Adipose tissue (tissue), 3 donors: ENCODE results near the gene CTU1. TPM values are rescaled to one million over a fixed set of nuclear protein-coding genes. Genes with fewer than 3 reads are reported as not detected.

Experiments
- H3K27ac ChIP-seq: one replicate; pipeline ENCODE4 v1.5.1; 2013; ENCODE audit warnings: low read depth, low read length
- WGBS, 3 donors: extraction: QIAGEN DNeasy Blood & Tissue Kit; methylation state at CpG; one replicate each; pipeline ENCODE4 v1.1.7; 2013; 5-methylcytosine and 5-hydroxymethylcytosine counted together
- polyA plus RNA-seq, 3 donors: library from polyadenylated mRNA; stranded (reverse); fragments of 200-250 nt; gene quantifications; one replicate each; pipeline ENCODE4 v1.2.3, GENCODE V29; 2013
- donor health status: healthy with polysubstance abuse.
- donor health status: Bipolar disorder and iron deficiency.
- donor health status: healthy.

Gene CTU1
- polyA plus RNA-seq, 3 donors, result 1.2 to 4.9 (median 3.2) TPM

- H3K27ac ChIP-seq, result no peak overlapping the region
- WGBS, 3 donors, result 77 to 81% (median 81%) methylated on average over 22 of the region's 22 CpGs
These were observed 14.5 kb downstream of the CTU1 start for GRCh38 chr19:51093510-51094345.

GRCh38 chr19:51093101-51093500, 15.1 kb downstream of the CTU1 start:
- H3K27ac ChIP-seq, result no peak overlapping the region
- WGBS, 3 donors, result 60 to 86% (median 78%) methylated on average over 8 of the region's 8 CpGs

- no peak overlapping the region for H3K27ac ChIP-seq
- 61 to 67% (median 66%) methylated on average over 16 of the region's 16 CpGs for WGBS, 3 donors
These were observed 16.0 kb downstream of the CTU1 start for GRCh38 chr19:51091895-51092873.

GRCh38 chr19:51091126-51091525, 17.1 kb downstream of the CTU1 start:
- 79 to 86% (median 84%) methylated on average over 10 of the region's 10 CpGs for WGBS, 3 donors
- no peak overlapping the region for H3K27ac ChIP-seq

- 54 to 77% (median 64%) methylated on average over 8 of the region's 8 CpGs for WGBS, 3 donors
- no peak overlapping the region for H3K27ac ChIP-seq
These were observed 17.7 kb downstream of the CTU1 start for GRCh38 chr19:51090471-51090870.

- H3K27ac ChIP-seq, result no peak overlapping the region
- 73 to 88% (median 75%) methylated on average over 17 of the region's 17 CpGs for WGBS, 3 donors
These were observed 18.4 kb downstream of the CTU1 start for GRCh38 chr19:51089786-51090185.

GRCh38 chr19:51086153-51086850, 21.9 kb downstream of the CTU1 start:
- WGBS, 3 donors, result 49 to 85% (median 85%) methylated on average over 18 of the region's 18 CpGs
- H3K27ac ChIP-seq, result no peak overlapping the region

GRCh38 chr19:51084505-51084904, 23.7 kb downstream of the CTU1 start:
- 75 to 93% (median 82%) methylated on average over 7 of the region's 7 CpGs for WGBS, 3 donors
- H3K27ac ChIP-seq, result no peak overlapping the region

GRCh38 chr19:51083783-51084182, 24.4 kb downstream of the CTU1 start:
- 81 to 86% (median 82%) methylated on average over 14 of the region's 14 CpGs for WGBS, 3 donors
- H3K27ac ChIP-seq, result no peak overlapping the region

GRCh38 chr19:51083181-51083580, 25.0 kb downstream of the CTU1 start:
- no peak overlapping the region for H3K27ac ChIP-seq
- WGBS, 3 donors, result 31 to 67% (median 32%) methylated on average over 4 of the region's 4 CpGs

GRCh38 chr19:51082611-51083010, 25.6 kb downstream of the CTU1 start, which contains the start of gene KLK14:
Gene KLK14, minus strand, starts transcription at chr19:51082887. Its CDS starts 273 bp downstream, at chr19:51082614.
- H3K27ac ChIP-seq, result no peak within 1 kb of the TSS
- 18 to 55% (median 35%) methylated on average over 7 of the region's 7 CpGs for WGBS, 3 donors

GRCh38 chr19:51081476-51081875, 26.7 kb downstream of the CTU1 start:
- H3K27ac ChIP-seq, result no peak overlapping the region
- WGBS, 3 donors, result 86 to 93% (median 90%) methylated on average over 14 of the region's 14 CpGs

GRCh38 chr19:51079481-51080110, 28.6 kb downstream of the CTU1 start:
- 69 to 82% (median 80%) methylated on average over 27 of the region's 27 CpGs for WGBS, 3 donors

GRCh38 chr19:51078731-51079130, 29.5 kb downstream of the CTU1 start:
- H3K27ac ChIP-seq, result no peak overlapping the region
- 89 to 92% (median 91%) methylated on average over 6 of the region's 6 CpGs for WGBS, 3 donors

More at GRCh38 chr19:51079481-51080110, 28.6 kb downstream of the CTU1 start:
- H3K27ac ChIP-seq, result no peak overlapping the region

GRCh38 chr19:51078104-51078503, 30.1 kb downstream of the CTU1 start:
- 67 to 80% (median 68%) methylated on average over 6 of the region's 6 CpGs for WGBS, 3 donors
- H3K27ac ChIP-seq, result no peak overlapping the region

GRCh38 chr19:51076631-51077213, 31.5 kb downstream of the CTU1 start:
- 79 to 85% (median 84%) methylated on average over 14 of the region's 14 CpGs for WGBS, 3 donors
- no peak overlapping the region for H3K27ac ChIP-seq

- H3K27ac ChIP-seq, result no peak overlapping the region
- 86 to 93% (median 87%) methylated on average over 5 of the region's 5 CpGs for WGBS, 3 donors
These were observed 32.2 kb downstream of the CTU1 start for GRCh38 chr19:51075998-51076397.

GRCh38 chr19:51071095-51071405, 37.2 kb downstream of the CTU1 start:
- 25 to 75% (median 74%) methylated on average over 4 of the region's 4 CpGs for WGBS, 3 donors
- H3K27ac ChIP-seq, result no peak overlapping the region
